H1 (cell line): ENCODE measurements around the gene SGMS1. TPM values are rescaled to one million over a fixed set of nuclear protein-coding genes. Genes with fewer than 3 reads are reported as not detected.

Source experiments
- polyA plus RNA-seq, 7 experiments: library from polyadenylated mRNA; depleted of rRNA in 3 of 7; stranded (reverse) in 5 of 7; unstranded in 2 of 7; fragments of >200 nt in 5 of 7; fragments of 200-250 nt in 2 of 7; gene quantifications; 1 replicate in 5 of 7; 2 replicates in 1 of 7; 4 replicates in 1 of 7; pipeline versions ENCODE4 v1.2.1 to v1.2.3, GENCODE V29; 2011 to 2013; ENCODE audit warnings: missing spikeins in 2 of 7, mixed read lengths in 2 of 7
- total RNA-seq: library from RNA; stranded (reverse); fragmentation: NEBNext Ultra II Directional; extraction: Animal tissue kit (Norgen Biotek cat#: 25700); gene quantifications from 2 replicates; pipeline ENCODE4 v1.2.1, GENCODE V29; 2021
- TF ChIP-seq, protein P1 (sequence below): fragments of 300-600 bp; sonication (generic); IDR thresholded peaks from 2 replicates; pipeline ENCODE4 v1.7.1; 2012; ENCODE audit warnings: low read length, moderate library complexity, mild to moderate bottlenecking, inconsistent platforms; ENCODE audit not compliant: insufficient replicate concordance

Gene SGMS1
- total and polyA plus RNA-seq, 2 of the 8 experiments (the other 6 are each of a cell fraction or from before 2014, with no cell fraction given): 6.0 to 15.6 TPM

DNA sequence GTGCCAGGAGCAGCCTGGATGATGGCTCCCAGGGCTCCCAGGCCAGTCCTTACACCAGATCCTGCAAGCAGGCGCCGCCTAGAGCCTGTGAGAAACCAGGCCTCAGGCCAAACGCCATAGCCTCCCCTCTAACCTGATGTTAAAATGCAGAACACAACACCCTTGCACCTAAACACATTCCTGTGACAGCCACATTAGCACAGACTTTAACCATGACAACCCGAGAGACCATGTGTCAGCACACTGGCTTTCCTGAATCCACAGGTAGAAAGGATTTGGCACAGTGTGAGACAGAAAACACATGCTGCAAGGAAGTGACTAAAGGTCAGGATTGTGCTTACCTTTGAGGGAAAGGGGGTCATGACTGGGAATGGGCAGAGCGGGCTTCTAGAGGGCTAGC, 59.9 kb downstream of the SGMS1 start (continued):
- TF ChIP-seq, protein P1, sequence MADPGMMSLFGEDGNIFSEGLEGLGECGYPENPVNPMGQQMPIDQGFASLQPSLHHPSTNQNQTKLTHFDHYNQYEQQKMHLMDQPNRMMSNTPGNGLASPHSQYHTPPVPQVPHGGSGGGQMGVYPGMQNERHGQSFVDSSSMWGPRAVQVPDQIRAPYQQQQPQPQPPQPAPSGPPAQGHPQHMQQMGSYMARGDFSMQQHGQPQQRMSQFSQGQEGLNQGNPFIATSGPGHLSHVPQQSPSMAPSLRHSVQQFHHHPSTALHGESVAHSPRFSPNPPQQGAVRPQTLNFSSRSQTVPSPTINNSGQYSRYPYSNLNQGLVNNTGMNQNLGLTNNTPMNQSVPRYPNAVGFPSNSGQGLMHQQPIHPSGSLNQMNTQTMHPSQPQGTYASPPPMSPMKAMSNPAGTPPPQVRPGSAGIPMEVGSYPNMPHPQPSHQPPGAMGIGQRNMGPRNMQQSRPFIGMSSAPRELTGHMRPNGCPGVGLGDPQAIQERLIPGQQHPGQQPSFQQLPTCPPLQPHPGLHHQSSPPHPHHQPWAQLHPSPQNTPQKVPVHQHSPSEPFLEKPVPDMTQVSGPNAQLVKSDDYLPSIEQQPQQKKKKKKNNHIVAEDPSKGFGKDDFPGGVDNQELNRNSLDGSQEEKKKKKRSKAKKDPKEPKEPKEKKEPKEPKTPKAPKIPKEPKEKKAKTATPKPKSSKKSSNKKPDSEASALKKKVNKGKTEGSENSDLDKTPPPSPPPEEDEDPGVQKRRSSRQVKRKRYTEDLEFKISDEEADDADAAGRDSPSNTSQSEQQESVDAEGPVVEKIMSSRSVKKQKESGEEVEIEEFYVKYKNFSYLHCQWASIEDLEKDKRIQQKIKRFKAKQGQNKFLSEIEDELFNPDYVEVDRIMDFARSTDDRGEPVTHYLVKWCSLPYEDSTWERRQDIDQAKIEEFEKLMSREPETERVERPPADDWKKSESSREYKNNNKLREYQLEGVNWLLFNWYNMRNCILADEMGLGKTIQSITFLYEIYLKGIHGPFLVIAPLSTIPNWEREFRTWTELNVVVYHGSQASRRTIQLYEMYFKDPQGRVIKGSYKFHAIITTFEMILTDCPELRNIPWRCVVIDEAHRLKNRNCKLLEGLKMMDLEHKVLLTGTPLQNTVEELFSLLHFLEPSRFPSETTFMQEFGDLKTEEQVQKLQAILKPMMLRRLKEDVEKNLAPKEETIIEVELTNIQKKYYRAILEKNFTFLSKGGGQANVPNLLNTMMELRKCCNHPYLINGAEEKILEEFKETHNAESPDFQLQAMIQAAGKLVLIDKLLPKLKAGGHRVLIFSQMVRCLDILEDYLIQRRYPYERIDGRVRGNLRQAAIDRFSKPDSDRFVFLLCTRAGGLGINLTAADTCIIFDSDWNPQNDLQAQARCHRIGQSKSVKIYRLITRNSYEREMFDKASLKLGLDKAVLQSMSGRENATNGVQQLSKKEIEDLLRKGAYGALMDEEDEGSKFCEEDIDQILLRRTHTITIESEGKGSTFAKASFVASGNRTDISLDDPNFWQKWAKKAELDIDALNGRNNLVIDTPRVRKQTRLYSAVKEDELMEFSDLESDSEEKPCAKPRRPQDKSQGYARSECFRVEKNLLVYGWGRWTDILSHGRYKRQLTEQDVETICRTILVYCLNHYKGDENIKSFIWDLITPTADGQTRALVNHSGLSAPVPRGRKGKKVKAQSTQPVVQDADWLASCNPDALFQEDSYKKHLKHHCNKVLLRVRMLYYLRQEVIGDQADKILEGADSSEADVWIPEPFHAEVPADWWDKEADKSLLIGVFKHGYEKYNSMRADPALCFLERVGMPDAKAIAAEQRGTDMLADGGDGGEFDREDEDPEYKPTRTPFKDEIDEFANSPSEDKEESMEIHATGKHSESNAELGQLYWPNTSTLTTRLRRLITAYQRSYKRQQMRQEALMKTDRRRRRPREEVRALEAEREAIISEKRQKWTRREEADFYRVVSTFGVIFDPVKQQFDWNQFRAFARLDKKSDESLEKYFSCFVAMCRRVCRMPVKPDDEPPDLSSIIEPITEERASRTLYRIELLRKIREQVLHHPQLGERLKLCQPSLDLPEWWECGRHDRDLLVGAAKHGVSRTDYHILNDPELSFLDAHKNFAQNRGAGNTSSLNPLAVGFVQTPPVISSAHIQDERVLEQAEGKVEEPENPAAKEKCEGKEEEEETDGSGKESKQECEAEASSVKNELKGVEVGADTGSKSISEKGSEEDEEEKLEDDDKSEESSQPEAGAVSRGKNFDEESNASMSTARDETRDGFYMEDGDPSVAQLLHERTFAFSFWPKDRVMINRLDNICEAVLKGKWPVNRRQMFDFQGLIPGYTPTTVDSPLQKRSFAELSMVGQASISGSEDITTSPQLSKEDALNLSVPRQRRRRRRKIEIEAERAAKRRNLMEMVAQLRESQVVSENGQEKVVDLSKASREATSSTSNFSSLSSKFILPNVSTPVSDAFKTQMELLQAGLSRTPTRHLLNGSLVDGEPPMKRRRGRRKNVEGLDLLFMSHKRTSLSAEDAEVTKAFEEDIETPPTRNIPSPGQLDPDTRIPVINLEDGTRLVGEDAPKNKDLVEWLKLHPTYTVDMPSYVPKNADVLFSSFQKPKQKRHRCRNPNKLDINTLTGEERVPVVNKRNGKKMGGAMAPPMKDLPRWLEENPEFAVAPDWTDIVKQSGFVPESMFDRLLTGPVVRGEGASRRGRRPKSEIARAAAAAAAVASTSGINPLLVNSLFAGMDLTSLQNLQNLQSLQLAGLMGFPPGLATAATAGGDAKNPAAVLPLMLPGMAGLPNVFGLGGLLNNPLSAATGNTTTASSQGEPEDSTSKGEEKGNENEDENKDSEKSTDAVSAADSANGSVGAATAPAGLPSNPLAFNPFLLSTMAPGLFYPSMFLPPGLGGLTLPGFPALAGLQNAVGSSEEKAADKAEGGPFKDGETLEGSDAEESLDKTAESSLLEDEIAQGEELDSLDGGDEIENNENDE: no peak
